ENCODE data around the gene SYNJ2.

GRCh38 chr6:158095671-158096070 is 114.0 kb downstream of the SYNJ2 start:
- TF ChIP-seq, protein P1, sequence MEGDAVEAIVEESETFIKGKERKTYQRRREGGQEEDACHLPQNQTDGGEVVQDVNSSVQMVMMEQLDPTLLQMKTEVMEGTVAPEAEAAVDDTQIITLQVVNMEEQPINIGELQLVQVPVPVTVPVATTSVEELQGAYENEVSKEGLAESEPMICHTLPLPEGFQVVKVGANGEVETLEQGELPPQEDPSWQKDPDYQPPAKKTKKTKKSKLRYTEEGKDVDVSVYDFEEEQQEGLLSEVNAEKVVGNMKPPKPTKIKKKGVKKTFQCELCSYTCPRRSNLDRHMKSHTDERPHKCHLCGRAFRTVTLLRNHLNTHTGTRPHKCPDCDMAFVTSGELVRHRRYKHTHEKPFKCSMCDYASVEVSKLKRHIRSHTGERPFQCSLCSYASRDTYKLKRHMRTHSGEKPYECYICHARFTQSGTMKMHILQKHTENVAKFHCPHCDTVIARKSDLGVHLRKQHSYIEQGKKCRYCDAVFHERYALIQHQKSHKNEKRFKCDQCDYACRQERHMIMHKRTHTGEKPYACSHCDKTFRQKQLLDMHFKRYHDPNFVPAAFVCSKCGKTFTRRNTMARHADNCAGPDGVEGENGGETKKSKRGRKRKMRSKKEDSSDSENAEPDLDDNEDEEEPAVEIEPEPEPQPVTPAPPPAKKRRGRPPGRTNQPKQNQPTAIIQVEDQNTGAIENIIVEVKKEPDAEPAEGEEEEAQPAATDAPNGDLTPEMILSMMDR (IDR thresholded peaks at IDR 0.05; ENCODE audit: insufficient read depth, low read depth, low read length), result no peak
- TF ChIP-seq EZH2 (IDR thresholded peaks at IDR 0.05; ENCODE audit: insufficient read depth, low read length), result no peak

All from astrocyte (in vitro differentiated cells and primary cell).